ENCODE measurements around the gene PDSS2. TPM values are rescaled to one million over a fixed set of nuclear protein-coding genes. Genes with fewer than 3 reads are reported as not detected.
"Not testable (repeated sequence)": the region's sequence is repeated elsewhere in the genome, so short reads cannot be mapped to it uniquely, and the experiment has no call there.

PDSS2 gene
- total and polyA plus RNA-seq, 7 donors, result 9.4 to 18.5 (median 11.1) TPM

GRCh38 chr6:107386340-107386739 lies 73.0 kb downstream of the PDSS2 start:
- Histone ChIP-seq H3K9me3 (no peaks in the 10 kb centered on the region), H3K27ac (no peak overlapping the region), H3K4me1 (no peaks in the 10 kb centered on the region), H3K36me3 (no peaks in the 10 kb centered on the region), H3K27me3 (no peaks in the 10 kb centered on the region), H3K4me3 (no peak overlapping the region)
- TF ChIP-seq POLR2A (IDR thresholded peaks at IDR 0.05), result no peak
- DNase-seq, result no peak
- intact Hi-C loops (cut with DNase I), result no loop called here
- WGBS, 2 donors, result 36 to 74% methylated on average over 1 of the region's 1 CpG

GRCh38 chr6:107383705-107384104 lies 75.7 kb downstream of the PDSS2 start:
- intact Hi-C loops (cut with DNase I), result no loop called here
- no peaks in the 10 kb centered on the region for H3K4me1 ChIP-seq
- H3K36me3 ChIP-seq, result no peaks in the 10 kb centered on the region
- no peak overlapping the region for H3K4me3 ChIP-seq
- H3K27ac ChIP-seq, result no peak overlapping the region
- DNase-seq, result no peak
- no peak for TF ChIP-seq POLR2A (IDR thresholded peaks at IDR 0.05)
- TF ChIP-seq EP300 (IDR thresholded peaks at IDR 0.05), result no peak
- TF ChIP-seq POLR2AphosphoS5 (IDR thresholded peaks at IDR 0.05), result no peak
- no peak for TF ChIP-seq CTCF (IDR thresholded peaks at IDR 0.05)
- H3K27me3 ChIP-seq, result no peaks in the 10 kb centered on the region
- H3K9me3 ChIP-seq, result no peaks in the 10 kb centered on the region

- no peak for DNase-seq
- intact Hi-C loops (cut with DNase I), result no loop called here
- Histone ChIP-seq H3K27me3 (no peaks in the 10 kb centered on the region), H3K4me1 (no peaks in the 10 kb centered on the region), H3K36me3 (no peaks in the 10 kb centered on the region), H3K9me3 (no peaks in the 10 kb centered on the region), H3K27ac (no peak overlapping the region), H3K4me3 (no peak overlapping the region)
- TF ChIP-seq POLR2AphosphoS5 (IDR thresholded peaks at IDR 0.05) (no peak), EP300 (IDR thresholded peaks at IDR 0.05) (no peak), POLR2A (IDR thresholded peaks at IDR 0.05) (no peak), CTCF (IDR thresholded peaks at IDR 0.05) (no peak)
- 96 to 98% methylated on average over 1 of the region's 1 CpG for WGBS, 2 donors
These were observed 85.1 kb downstream of the PDSS2 start for GRCh38 chr6:107374264-107374663.

GRCh38 chr6:107369493-107369892 lies 89.9 kb downstream of the PDSS2 start:
- no peaks in the 10 kb centered on the region for H3K27me3 ChIP-seq
- 18 to 73% methylated on average over 1 of the region's 1 CpG for WGBS, 2 donors
- no peaks in the 10 kb centered on the region for H3K9me3 ChIP-seq
- no peak overlapping the region for H3K27ac ChIP-seq
- DNase-seq, result no peak
- no peaks in the 10 kb centered on the region for H3K36me3 ChIP-seq
- no peak for TF ChIP-seq EP300 (IDR thresholded peaks at IDR 0.05)
- TF ChIP-seq POLR2A (IDR thresholded peaks at IDR 0.05), result no peak
- TF ChIP-seq CTCF (IDR thresholded peaks at IDR 0.05), result no peak
- TF ChIP-seq POLR2AphosphoS5 (IDR thresholded peaks at IDR 0.05), result no peak
- intact Hi-C loops (cut with DNase I), result no loop called here
- H3K4me1 ChIP-seq, result no peaks in the 10 kb centered on the region
- no peak overlapping the region for H3K4me3 ChIP-seq

GRCh38 chr6:107368471-107368870 lies 90.9 kb downstream of the PDSS2 start:
- Histone ChIP-seq H3K36me3 (no peaks in the 10 kb centered on the region), H3K27ac (no peak overlapping the region), H3K4me3 (no peak overlapping the region), H3K9me3 (no peaks in the 10 kb centered on the region), H3K4me1 (no peaks in the 10 kb centered on the region), H3K27me3 (no peaks in the 10 kb centered on the region)
- TF ChIP-seq CTCF (IDR thresholded peaks at IDR 0.05), result no peak
- no peak for TF ChIP-seq EP300 (IDR thresholded peaks at IDR 0.05)
- TF ChIP-seq POLR2AphosphoS5 (IDR thresholded peaks at IDR 0.05), result no peak
- no peak for TF ChIP-seq POLR2A (IDR thresholded peaks at IDR 0.05)
- DNase-seq, result no peak
- WGBS, 2 donors, result 96 to 98% methylated on average over 2 of the region's 2 CpGs
- intact Hi-C loops (cut with DNase I), result no loop called here

- WGBS, 2 donors, result 95 to 98% methylated on average over 24 to 25 of the region's 26 CpGs
- H3K36me3 ChIP-seq; intact Hi-C loops (cut with DNase I); H3K27me3 ChIP-seq; DNase-seq; H3K27ac ChIP-seq; H3K9me3 ChIP-seq; H3K4me1 ChIP-seq; H3K4me3 ChIP-seq: not testable (repeated sequence)
These were observed 95.2 kb downstream of the PDSS2 start for GRCh38 chr6:107364173-107364572.
